Uterus (tissue), 2 donors: ENCODE measurements around the gene FAM117A.

Source experiments
- POLR2A ChIP-seq, 2 donors: fragments of 450-650 bp; IDR thresholded peaks; one replicate each; pipeline ENCODE4 v1.6.1; 2016; ENCODE audit warnings: antibody characterized with exemption in 2 of 2, mild to moderate bottlenecking in 1 of 2, moderate library complexity in 1 of 2
- TF ChIP-seq, protein P1 (sequence below), 4 experiments: fragments of 200-600 bp in 2 of 4; fragments of 450-650 bp in 2 of 4; sonication (generic) in 2 of 4; IDR thresholded peaks; one replicate each; pipeline ENCODE4 v1.5.1; 2016 to 2019; ENCODE audit warnings: antibody characterized with exemption in 4 of 4, mild to moderate bottlenecking in 2 of 4, moderate library complexity in 1 of 4

DNA sequence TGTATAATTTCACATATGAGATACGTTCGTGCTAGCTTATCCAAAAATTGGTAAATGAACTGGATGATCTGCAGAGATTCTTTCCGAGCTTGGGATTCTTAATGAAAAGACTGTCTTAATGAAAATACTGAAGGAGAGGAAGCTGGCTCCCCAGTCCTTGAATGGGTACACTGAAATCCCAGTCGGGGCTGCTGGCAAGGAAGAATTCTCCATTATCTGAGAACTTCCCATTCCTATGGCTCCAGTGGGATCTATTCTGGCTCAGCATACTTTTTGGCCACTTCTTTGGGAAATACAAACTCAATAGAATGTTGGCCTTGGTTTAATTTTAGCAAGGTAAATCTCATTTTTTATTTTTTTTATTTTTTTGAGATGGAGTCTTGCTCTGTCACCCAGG, 32.5 kb downstream of the FAM117A start:
- TF ChIP-seq, protein P1, sequence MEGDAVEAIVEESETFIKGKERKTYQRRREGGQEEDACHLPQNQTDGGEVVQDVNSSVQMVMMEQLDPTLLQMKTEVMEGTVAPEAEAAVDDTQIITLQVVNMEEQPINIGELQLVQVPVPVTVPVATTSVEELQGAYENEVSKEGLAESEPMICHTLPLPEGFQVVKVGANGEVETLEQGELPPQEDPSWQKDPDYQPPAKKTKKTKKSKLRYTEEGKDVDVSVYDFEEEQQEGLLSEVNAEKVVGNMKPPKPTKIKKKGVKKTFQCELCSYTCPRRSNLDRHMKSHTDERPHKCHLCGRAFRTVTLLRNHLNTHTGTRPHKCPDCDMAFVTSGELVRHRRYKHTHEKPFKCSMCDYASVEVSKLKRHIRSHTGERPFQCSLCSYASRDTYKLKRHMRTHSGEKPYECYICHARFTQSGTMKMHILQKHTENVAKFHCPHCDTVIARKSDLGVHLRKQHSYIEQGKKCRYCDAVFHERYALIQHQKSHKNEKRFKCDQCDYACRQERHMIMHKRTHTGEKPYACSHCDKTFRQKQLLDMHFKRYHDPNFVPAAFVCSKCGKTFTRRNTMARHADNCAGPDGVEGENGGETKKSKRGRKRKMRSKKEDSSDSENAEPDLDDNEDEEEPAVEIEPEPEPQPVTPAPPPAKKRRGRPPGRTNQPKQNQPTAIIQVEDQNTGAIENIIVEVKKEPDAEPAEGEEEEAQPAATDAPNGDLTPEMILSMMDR (IDR thresholded peaks at IDR 0.05) = no peak
- TF ChIP-seq POLR2A (IDR thresholded peaks at IDR 0.05) = no peak
